ENCODE results near the gene KRT86. TPM values are rescaled to one million over a fixed set of nuclear protein-coding genes. Genes with fewer than 3 reads are reported as not detected.

KRT86 gene
- total and polyA plus RNA-seq, 2 of the 8 experiments (the other 6 are each of a cell fraction or from before 2014, with no cell fraction given): 0.12 TPM; not detected in 1

DNA sequence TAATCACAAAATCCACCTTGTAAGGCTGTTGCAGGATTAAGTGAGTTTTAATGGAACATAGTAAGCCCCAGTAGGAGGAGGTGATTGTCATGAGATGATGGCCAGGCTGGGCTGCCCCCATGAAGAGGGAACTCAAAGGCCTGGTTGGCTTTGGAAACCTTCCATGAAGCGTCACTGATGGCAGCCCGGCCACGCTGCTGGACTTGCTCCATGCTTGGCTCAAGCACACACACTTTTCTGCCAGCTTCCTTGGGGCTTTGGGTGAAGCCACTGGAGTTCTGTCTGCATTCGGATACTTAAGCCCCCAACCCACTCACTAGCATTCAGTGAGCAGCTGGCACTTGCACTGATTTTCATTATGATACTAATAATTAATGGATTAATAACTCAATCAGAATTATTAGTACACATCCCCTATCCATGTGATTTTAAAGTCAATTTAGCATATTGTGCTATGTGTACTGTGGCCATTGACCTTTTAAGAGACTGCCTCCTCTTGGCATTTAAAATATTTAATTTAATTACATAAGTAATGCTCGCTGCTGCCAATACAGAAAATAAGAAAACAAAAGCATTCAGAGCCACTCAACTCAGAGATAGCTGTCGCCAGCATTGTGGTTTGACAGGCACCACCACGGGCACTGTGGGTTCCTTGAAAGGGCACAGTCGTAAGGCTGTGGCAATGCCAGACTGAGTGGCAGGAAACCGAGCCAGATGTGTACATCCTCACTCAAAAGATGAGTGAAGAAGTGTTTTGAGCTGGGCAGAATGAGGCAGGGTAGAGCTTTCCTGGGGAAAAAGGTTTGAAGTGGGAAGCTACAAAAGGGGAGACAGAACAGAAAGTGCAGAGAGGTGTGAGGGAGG is 77.0 kb downstream of the KRT86 start:
- Histone ChIP-seq H3K23ac (ENCODE audit: insufficient read length) (no peak overlapping the region), H3K18ac (ENCODE audit: extremely low read depth, low read length) (no peak overlapping the region), H3K79me2 (ENCODE audit: control insufficient read depth in 1 of 2, insufficient read depth in 2 of 2, low read length in 2 of 2) (no peaks in the 10 kb centered on the region), H3K9me3 (ENCODE audit: insufficient read depth in 2 of 2, low read depth in 1 of 2, low read length in 1 of 2) (no peaks in the 10 kb centered on the region; a peak in 1 of 4 replicates), H3K23me2 (ENCODE audit: low read depth, low read length) (no peaks in the 10 kb centered on the region), H4K20me1 (replicated peaks in 1 of 2; ENCODE audit: control insufficient read depth in 1 of 2, insufficient read depth in 2 of 2, low read length in 2 of 2) (no peaks in the 10 kb centered on the region), H2BK15ac (ENCODE audit: low read length) (no peak overlapping the region), H3K27me3 (replicated peaks in 1 of 4; ENCODE audit: control insufficient read depth in 3 of 4, extremely low read depth in 1 of 4, insufficient read depth in 3 of 4, low read length in 3 of 4) (no peaks in the 10 kb centered on the region), H3K4ac (replicated peaks; ENCODE audit: insufficient read length, low read depth, low read length) (no peak overlapping the region), H3K14ac (ENCODE audit: insufficient read length) (no peak overlapping the region), H3K79me1 (ENCODE audit: low read depth, low read length) (no peaks in the 10 kb centered on the region), H2AFZ (ENCODE audit: low read length) (no peak overlapping the region), H4K8ac (ENCODE audit: extremely low read depth, insufficient read depth, low read length) (no peak overlapping the region), H3K4me1 (replicated peaks in 1 of 4; ENCODE audit: control insufficient read depth in 3 of 4, insufficient read depth in 4 of 4, low read length in 3 of 4) (no peaks in the 10 kb centered on the region), H4K91ac (replicated peaks; ENCODE audit: insufficient read length, low read length) (no peak overlapping the region), H3K56ac (replicated peaks; ENCODE audit: insufficient read length, low read depth, low read length) (no peak overlapping the region), H2BK5ac (ENCODE audit: low read depth, low read length) (no peak overlapping the region), H2BK120ac (replicated peaks; ENCODE audit: low read depth, low read length) (no peak overlapping the region), H3K36me3 (ENCODE audit: control insufficient read depth in 2 of 4, insufficient read depth in 4 of 4, low read length in 3 of 4) (no peaks in the 10 kb centered on the region), H2AK5ac (ENCODE audit: low read depth, low read length) (no peak overlapping the region), H3K4me3 (ENCODE audit: extremely low read depth in 1 of 4, insufficient read depth in 2 of 4, low read depth in 3 of 4, low read length in 4 of 4) (no peak overlapping the region), H2BK12ac (ENCODE audit: low read depth, low read length) (no peak overlapping the region), H4K5ac (ENCODE audit: insufficient read length, low read depth, low read length) (no peak overlapping the region), H3K4me2 (ENCODE audit: insufficient read depth in 1 of 2, low read depth in 2 of 2, low read length in 2 of 2) (no peak overlapping the region), H3K9ac (replicated peaks in 1 of 4; ENCODE audit: extremely low read depth in 1 of 4, low read depth in 3 of 4, low read length in 3 of 4) (no peak overlapping the region), H3K27ac (ENCODE audit: low read depth, low read length) (no peak overlapping the region), H2BK20ac (ENCODE audit: low read length) (no peak overlapping the region)
- FAIRE-seq: no peak
- no peak for DNase-seq (ENCODE audit: low read depth in 1 of 2, low spot score in 2 of 2)
- ChIA-PET POLR2A (ENCODE audit: partially characterized antibody) (no interaction called here), CTCF (ENCODE audit: partially characterized antibody) (interaction anchor here (0.8 to 10.7 kb wide), 13 partner anchors 11 to 196 kb away, joined by 3 to 88 read pairs (median 5); partner anchors contain the start of gene KRT85)
- 84% methylated on average over 9 of the region's 9 CpGs; no CpG with 5 or more reads in 1 of the 2 experiments for WGBS, 2 experiments (ENCODE audit: extremely low coverage in 1 of 2, insufficient coverage in 1 of 2, insufficient read length in 1 of 2, insufficient replicate concordance in 2 of 2, low coverage in 1 of 2, low lambda C conversion rate in 2 of 2, missing lambda C conversion rate in 1 of 2)
- TF ChIP-seq SP2 (IDR thresholded peaks at IDR 0.05; ENCODE audit: low read length) (no peak), RFX5 (IDR thresholded peaks at IDR 0.05; ENCODE audit: borderline replicate concordance, low read depth, low read length) (no peak), YY1 (IDR thresholded peaks at IDR 0.05; ENCODE audit: low read depth, low read length) (no peak), RBBP5 (IDR thresholded peaks at IDR 0.05; ENCODE audit: borderline replicate concordance, low read depth, low read length) (no peak), SRF (IDR thresholded peaks at IDR 0.05; ENCODE audit: low read depth, low read length) (no peak), JUND (IDR thresholded peaks at IDR 0.05; ENCODE audit: low read length) (no peak), KDM5A (IDR thresholded peaks at IDR 0.05; ENCODE audit: low read length) (no peak), CBX8 (IDR thresholded peaks at IDR 0.05; ENCODE audit: borderline replicate concordance, low read depth, low read length) (no peak), EP300 (IDR thresholded peaks at IDR 0.05; ENCODE audit: borderline replicate concordance in 1 of 2, low read depth in 2 of 2, low read length in 2 of 2) (no peak)
